Activated CD8-positive, alpha-beta memory T cell treated with anti-CD3 and anti-CD28 coated beads for 1 hour (primary cell): ENCODE results near the gene PRRC1.

Experiments
- DNase-seq, 2 donors: peaks; one replicate each; pipeline ENCODE4 v3.0.0-alpha.2; 2020; ENCODE audit warnings: low read depth in 1 of 2; ENCODE audit errors: extremely low read depth in 1 of 2

The PRRC1 gene

GRCh38 chr5:127574852-127575679 lies 57.6 kb downstream of the PRRC1 start:
- no peak for DNase-seq

GRCh38 chr5:127577458-127577857 lies 60.0 kb downstream of the PRRC1 start:
- no peak for DNase-seq

- no peak for DNase-seq
Observed at GRCh38 chr5:127580731-127581130, 63.3 kb downstream of the PRRC1 start.

- DNase-seq = no peak
Observed at GRCh38 chr5:127581450-127581849, 64.0 kb downstream of the PRRC1 start.

GRCh38 chr5:127582773-127583370 lies 65.4 kb downstream of the PRRC1 start:
- no peak for DNase-seq

GRCh38 chr5:127583866-127584265 lies 66.4 kb downstream of the PRRC1 start:
- DNase-seq = no peak

- no peak for DNase-seq
Observed at GRCh38 chr5:127585661-127586060, 68.2 kb downstream of the PRRC1 start.

- no peak for DNase-seq
Observed at GRCh38 chr5:127586066-127586770, 68.8 kb downstream of the PRRC1 start.

- DNase-seq = no peak
Observed at GRCh38 chr5:127586811-127587210, 69.4 kb downstream of the PRRC1 start.

GRCh38 chr5:127587246-127587917 lies 69.9 kb downstream of the PRRC1 start:
- DNase-seq = no peak

- no peak for DNase-seq
Observed at GRCh38 chr5:127588368-127588767, 70.9 kb downstream of the PRRC1 start.

GRCh38 chr5:127589309-127590030 lies 72.0 kb downstream of the PRRC1 start:
- no peak for DNase-seq

GRCh38 chr5:127590156-127590722 lies 72.8 kb downstream of the PRRC1 start:
- no peak for DNase-seq

GRCh38 chr5:127595484-127596368 lies 78.3 kb downstream of the PRRC1 start:
- DNase-seq = no peak

- DNase-seq = no peak
Observed at GRCh38 chr5:127596501-127596900, 79.1 kb downstream of the PRRC1 start.

GRCh38 chr5:127599320-127599719 lies 81.9 kb downstream of the PRRC1 start:
- no peak for DNase-seq

GRCh38 chr5:127599847-127600246 lies 82.4 kb downstream of the PRRC1 start:
- no peak for DNase-seq

GRCh38 chr5:127601111-127601510 lies 83.7 kb downstream of the PRRC1 start:
- no peak for DNase-seq

- DNase-seq = no peak
Observed at GRCh38 chr5:127601601-127602000, 84.2 kb downstream of the PRRC1 start.
